Measurements from ENCODE around the gene FBXL13. TPM values are rescaled to one million over a fixed set of nuclear protein-coding genes. Genes with fewer than 3 reads are reported as not detected.

FBXL13 gene
- total RNA-seq, 1 donor from 2014 or later = 6.5 TPM

DNA sequence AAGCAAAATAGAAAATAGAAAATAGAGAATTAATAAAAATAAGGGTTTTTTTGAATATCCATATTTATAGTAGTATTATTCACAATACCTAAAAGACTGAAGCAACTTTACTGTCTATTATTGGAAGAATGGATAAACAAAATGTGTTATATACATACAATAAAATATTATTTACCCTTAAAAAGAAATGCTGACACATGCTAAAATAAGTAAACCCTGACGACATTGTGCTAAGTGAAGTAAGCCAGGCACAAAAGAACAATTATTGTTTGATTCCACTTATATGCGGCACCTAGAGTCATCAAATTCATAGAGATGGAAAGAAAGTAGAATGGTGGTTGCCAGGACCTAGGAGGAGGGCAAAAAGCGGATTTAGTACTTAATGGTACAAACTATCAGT is 122.8 kb downstream of the FBXL13 start:
- DNase-seq (ENCODE audit: low spot score in 2 of 2) = no peak
- FAIRE-seq = no peak

- DNase-seq (ENCODE audit: low spot score in 2 of 2) = no peak
- FAIRE-seq = no peak
These were observed 130.4 kb downstream of the FBXL13 start for GRCh38 chr7:102944241-102944640.

DNA sequence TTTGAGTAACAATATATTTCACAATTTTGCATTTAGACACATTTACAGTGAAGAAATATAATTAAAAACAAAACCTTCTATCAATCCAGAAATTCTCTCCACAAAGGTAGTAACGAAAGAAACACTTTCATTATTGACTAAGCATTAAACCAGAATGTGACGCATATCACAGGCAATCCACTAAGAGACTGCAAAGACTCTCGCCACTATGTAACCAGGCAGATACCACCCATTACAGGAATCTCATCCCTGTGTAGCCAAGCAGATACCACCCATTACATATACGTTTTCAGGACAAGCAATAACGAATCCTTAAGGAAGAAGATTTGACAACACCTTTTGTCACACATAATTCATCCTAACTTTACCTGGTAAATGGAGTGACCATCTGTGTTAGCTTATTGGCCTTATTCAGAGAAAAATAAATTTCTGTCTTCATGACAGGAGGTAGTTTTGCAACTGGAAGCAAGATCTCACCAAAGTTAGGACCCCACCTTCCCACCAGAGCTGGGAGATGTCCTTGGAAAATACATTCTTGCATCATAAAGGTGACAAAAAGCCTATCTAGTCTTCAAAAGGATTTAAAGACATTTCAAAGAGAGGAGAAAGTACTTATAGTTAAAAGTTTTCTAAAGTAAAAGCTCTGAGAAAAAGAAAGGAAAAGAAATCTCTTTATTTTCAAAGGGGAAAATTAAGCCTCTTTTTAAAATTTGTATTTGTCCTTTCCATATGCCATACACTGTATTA is 131.0 kb downstream of the FBXL13 start:
- FAIRE-seq = no peak
- DNase-seq (ENCODE audit: low spot score in 2 of 2) = no peak

DNA sequence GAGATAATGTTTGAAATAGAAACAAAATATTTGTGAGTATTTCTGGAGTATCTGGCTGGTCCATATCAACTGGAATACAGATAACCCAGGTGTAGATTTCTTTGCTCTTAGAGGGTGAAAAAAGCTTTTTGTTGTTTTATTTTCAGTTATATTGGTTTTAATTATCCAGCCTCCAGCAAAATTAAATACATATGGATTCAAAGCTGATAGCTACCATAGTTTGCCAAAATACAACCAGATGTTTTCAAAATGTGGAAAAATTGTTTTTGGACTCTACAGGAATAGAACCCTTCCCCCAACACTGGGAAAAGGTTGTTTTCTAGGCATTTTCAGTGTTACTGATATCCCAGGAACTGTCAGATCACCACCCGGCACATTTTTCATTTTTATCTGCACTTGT is 131.7 kb downstream of the FBXL13 start:
- FAIRE-seq (no peak), DNase-seq (ENCODE audit: low spot score in 2 of 2) (no peak)

DNA sequence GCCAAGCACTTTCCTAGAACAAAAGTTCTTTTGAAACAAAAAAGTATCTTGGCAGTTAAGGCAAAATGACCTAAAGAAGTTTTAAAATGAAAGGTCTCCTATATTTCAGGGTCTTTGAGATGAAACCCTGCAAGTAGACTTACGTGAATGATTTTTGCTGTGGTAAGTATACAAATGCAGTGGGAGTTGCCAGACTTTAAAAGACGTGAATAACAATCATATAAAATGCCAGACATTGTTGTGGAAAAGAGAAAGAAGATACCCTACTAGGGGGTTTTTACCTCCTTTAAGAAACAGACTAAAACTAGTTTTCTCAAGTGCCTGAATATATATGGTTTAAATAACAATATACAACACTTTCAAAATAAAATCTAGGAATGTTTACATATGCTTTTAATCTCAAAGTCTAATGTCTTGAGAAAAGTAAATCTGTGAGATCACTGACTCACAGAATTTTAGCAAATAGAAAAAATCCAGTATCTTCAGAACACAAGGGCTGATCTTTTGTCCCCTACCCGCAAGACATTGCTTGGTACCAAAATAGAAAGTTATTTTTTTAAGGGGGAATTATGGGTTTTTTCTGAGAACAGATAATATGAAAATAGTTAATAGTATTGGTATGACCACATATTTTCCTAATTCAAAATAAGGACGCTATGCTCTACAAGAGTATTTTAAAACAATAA is 132.3 kb downstream of the FBXL13 start:
- DNase-seq (ENCODE audit: low spot score in 2 of 2) (no peak), FAIRE-seq (no peak)

DNA sequence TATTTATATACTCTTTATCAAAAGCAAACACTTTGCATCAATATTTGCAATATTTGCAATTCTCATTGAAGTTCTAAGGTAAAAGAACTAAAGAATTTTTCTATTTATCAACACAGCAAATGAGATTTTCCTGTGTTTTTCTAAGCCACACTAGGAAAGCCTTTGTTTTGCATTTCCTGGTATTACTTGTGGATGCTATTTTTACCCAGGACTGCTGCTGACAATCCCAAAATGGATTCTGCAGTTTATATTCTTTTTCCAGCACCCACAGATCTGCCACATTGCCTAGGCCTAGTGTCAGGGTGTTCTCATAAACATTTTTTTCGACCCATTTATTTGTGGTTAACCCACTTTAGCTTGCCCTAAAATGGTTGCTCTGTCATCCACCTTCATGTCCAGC is 135.9 kb downstream of the FBXL13 start:
- FAIRE-seq (no peak), DNase-seq (ENCODE audit: low spot score in 2 of 2) (no peak)

- no peak for FAIRE-seq
These were observed 139.0 kb downstream of the FBXL13 start for GRCh38 chr7:102935450-102936115.

DNA sequence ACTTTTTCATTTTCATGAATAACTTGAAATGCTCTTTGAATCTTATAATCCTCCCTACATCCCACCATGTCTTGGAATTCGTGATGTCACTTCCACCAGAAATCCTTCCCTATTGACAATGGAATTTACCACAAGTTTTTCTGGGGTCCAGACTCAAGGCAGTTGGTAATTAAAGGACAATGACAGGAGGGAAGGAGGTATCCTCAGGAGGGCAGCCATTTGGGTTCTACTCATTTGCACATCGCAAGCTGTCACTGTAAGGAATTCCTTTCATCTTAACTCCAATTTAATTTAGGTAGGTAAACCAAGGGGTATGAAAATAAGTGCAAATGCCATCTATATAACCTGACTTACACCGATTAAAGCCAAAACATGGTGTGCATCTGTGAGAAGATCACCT is 139.9 kb downstream of the FBXL13 start:
- no peak for DNase-seq (ENCODE audit: low spot score in 2 of 2)

More at GRCh38 chr7:102935450-102936115, 139.0 kb downstream of the FBXL13 start:
- no peak for DNase-seq (ENCODE audit: low spot score in 2 of 2)

GRCh38 chr7:102934239-102934638 is 140.4 kb downstream of the FBXL13 start:
- FAIRE-seq = no peak

More for the DNA sequence above, 139.9 kb downstream of the FBXL13 start:
- FAIRE-seq = no peak

GRCh38 chr7:102933763-102934162 is 140.8 kb downstream of the FBXL13 start:
- DNase-seq (ENCODE audit: low spot score in 2 of 2) = no peak
- FAIRE-seq = no peak

More at GRCh38 chr7:102934239-102934638, 140.4 kb downstream of the FBXL13 start:
- DNase-seq (ENCODE audit: low spot score in 2 of 2) = no peak

GRCh38 chr7:102931757-102932156 is 142.8 kb downstream of the FBXL13 start:
- FAIRE-seq = no peak

GRCh38 chr7:102927312-102927933 is 147.2 kb downstream of the FBXL13 start:
- no peak for FAIRE-seq

More at GRCh38 chr7:102931757-102932156, 142.8 kb downstream of the FBXL13 start:
- no peak for DNase-seq (ENCODE audit: low spot score in 2 of 2)

DNA sequence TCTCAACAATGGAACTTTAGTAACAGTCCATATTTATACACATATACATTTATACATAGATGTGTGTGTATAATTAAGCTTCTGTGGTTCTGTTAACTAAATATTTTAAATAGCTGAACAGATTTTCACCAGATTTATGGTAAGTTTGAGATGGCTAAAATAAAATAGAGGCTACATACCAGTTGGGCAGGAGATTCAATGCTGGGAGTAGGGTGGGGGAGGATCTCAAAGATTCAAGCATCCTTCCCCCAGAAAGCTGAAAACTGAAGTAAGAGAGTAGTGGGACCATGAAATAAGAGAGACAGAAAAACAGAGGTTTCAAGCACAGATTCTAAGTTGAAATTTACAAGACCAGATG is 147.8 kb downstream of the FBXL13 start:
- FAIRE-seq = no peak

More at GRCh38 chr7:102927312-102927933, 147.2 kb downstream of the FBXL13 start:
- DNase-seq (ENCODE audit: low spot score in 2 of 2) = no peak

DNA sequence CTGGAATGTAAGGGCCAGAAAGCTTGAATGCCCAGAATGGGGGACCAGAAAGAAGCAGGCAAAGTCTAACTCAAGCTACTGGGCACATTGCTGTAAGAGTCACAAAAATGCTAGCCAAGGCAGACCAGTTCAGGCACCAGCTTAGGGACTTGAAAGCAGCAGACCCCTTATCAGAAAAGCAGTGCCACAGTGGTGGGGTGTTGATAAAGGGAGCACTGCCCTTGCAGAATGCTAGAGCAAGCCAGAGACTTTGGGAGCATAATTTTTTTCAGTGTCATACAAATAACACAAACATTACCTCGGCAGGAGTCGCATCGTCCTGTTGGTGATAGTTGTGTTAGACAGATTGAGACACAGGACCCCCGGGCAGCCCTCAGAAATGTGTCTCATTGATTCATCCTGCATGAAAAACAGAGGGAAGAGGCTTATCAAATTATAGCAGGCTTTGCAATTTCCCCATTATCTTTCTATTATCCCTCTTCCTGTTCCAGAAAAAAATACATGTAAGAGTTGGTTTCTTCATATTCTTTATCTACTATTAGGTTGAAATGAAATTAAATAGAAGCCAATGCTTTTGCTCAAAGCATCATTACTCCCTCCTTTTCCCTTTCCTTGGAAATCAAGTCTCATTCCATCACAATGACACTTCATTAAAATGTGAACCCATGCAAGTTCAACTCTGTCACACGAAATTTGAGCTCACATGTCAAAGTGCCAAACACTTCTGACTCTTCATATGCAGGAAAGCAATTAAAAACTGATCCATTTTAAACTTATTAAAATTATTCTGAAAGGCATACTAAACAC is 148.4 kb downstream of the FBXL13 start:
- FAIRE-seq = no peak
- DNase-seq (ENCODE audit: low spot score in 2 of 2) = no peak

More for the DNA sequence above, 147.8 kb downstream of the FBXL13 start:
- no peak for DNase-seq (ENCODE audit: low spot score in 2 of 2)

- no peak for FAIRE-seq
These were observed 155.8 kb downstream of the FBXL13 start for GRCh38 chr7:102918845-102919244.

GRCh38 chr7:102917436-102918353 is 156.9 kb downstream of the FBXL13 start:
- no peak for FAIRE-seq
- no peak for DNase-seq (ENCODE audit: low spot score in 2 of 2)

More at GRCh38 chr7:102918845-102919244, 155.8 kb downstream of the FBXL13 start:
- DNase-seq (ENCODE audit: low spot score in 2 of 2) = no peak

- FAIRE-seq (no peak), DNase-seq (ENCODE audit: low spot score in 2 of 2) (no peak)
These were observed 157.7 kb downstream of the FBXL13 start for GRCh38 chr7:102916881-102917280.

GRCh38 chr7:102916426-102916825 is 158.2 kb downstream of the FBXL13 start:
- DNase-seq (ENCODE audit: low spot score in 2 of 2) (no peak), FAIRE-seq (no peak)

- FAIRE-seq (no peak), DNase-seq (ENCODE audit: low spot score in 2 of 2) (no peak)
These were observed 160.0 kb downstream of the FBXL13 start for GRCh38 chr7:102914585-102914984.

Measured in frontal cortex (tissue), 4 donors.